PC-9 (cell line): ENCODE results near the gene TMEM37.

Experiments
- EZH2 ChIP-seq: fragments of 200-600 bp; sonication (generic); IDR thresholded peaks from 2 replicates; pipeline ENCODE4 v1.8.0; 2017; ENCODE audit warnings: antibody characterized with exemption, low read depth
- TF ChIP-seq, protein P1 (sequence below): fragments of 200-600 bp; sonication (generic); conservative IDR thresholded peaks from 2 replicates; pipeline ENCODE4 v1.6.1; 2017; ENCODE audit warnings: mixed run types, antibody characterized with exemption, mild to moderate bottlenecking, moderate library complexity

DNA sequence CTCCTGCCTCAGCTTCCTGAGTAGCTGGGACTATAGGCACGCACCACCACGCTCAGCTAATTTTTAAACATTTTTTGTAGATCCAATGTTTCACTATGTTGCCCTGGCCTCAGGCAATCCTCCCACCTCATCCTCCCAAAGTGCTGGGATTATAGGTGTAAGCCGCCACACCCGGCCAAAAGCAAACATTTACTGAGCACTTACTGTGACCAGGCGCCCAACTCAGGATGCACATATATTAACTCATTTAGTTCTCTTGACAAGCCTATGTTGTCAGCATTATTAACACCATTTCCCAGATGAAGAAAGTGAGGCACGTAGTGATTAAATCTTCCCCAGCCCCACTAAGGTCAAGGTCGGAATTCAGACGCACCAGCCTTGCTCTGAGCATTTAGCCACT lies 41.1 kb downstream of the TMEM37 start:
- no peak for TF ChIP-seq EZH2
- TF ChIP-seq, protein P1, sequence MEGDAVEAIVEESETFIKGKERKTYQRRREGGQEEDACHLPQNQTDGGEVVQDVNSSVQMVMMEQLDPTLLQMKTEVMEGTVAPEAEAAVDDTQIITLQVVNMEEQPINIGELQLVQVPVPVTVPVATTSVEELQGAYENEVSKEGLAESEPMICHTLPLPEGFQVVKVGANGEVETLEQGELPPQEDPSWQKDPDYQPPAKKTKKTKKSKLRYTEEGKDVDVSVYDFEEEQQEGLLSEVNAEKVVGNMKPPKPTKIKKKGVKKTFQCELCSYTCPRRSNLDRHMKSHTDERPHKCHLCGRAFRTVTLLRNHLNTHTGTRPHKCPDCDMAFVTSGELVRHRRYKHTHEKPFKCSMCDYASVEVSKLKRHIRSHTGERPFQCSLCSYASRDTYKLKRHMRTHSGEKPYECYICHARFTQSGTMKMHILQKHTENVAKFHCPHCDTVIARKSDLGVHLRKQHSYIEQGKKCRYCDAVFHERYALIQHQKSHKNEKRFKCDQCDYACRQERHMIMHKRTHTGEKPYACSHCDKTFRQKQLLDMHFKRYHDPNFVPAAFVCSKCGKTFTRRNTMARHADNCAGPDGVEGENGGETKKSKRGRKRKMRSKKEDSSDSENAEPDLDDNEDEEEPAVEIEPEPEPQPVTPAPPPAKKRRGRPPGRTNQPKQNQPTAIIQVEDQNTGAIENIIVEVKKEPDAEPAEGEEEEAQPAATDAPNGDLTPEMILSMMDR, result no peak
